Breast epithelium (tissue), 4 donors: ENCODE measurements around the gene HCAR2. TPM values are rescaled to one million over a fixed set of nuclear protein-coding genes. Genes with fewer than 3 reads are reported as not detected.
"Not testable (repeated sequence)": the region's sequence is repeated elsewhere in the genome, so short reads cannot be mapped to it uniquely, and the experiment has no call there.

Experiments
- DNase-seq, 2 donors: peaks; one replicate each; pipeline ENCODE4 v3.0.0-alpha.2; 2019; ENCODE audit warnings: low spot score in 2 of 2
- H3K27ac ChIP-seq, 2 donors: fragments of 200-600 bp; sonication (generic) in 1 of 2; one replicate each; pipeline ENCODE4 v1.5.1; 2016 to 2019; ENCODE audit warnings: mild to moderate bottlenecking in 1 of 2
- H3K27me3 ChIP-seq, 2 donors: fragments of 200-600 bp; sonication (generic) in 1 of 2; one replicate each; pipeline versions ENCODE4 v1.5.1 to v1.6.0; 2017 to 2019; ENCODE audit warnings: control low read depth in 1 of 2, mild to moderate bottlenecking in 1 of 2
- H3K36me3 ChIP-seq: fragments of 200-600 bp; one replicate; pipeline ENCODE4 v1.5.1; 2019
- H3K4me1 ChIP-seq, 2 donors: fragments of 200-600 bp; sonication (generic); one replicate each; pipeline ENCODE4 v1.5.1; 2016 to 2019; ENCODE audit warnings: control low read depth in 1 of 2
- H3K4me3 ChIP-seq, 3 donors: fragments of 200-600 bp; sonication (generic); 1 replicate in 2 of 3; 2 replicates in 1 of 3; pipeline ENCODE4 v1.5.1; 2016 to 2019; ENCODE audit warnings: mild to moderate bottlenecking in 3 of 3, moderate library complexity in 2 of 3
- H3K9me3 ChIP-seq, 2 donors: fragments of 200-600 bp; sonication (generic) in 1 of 2; one replicate each; pipeline ENCODE4 v1.5.1; 2016 to 2019; ENCODE audit warnings: control low read depth in 1 of 2
- CTCF ChIP-seq, 3 donors: fragments of 450-650 bp; IDR thresholded peaks; one replicate each; pipeline ENCODE4 v1.5.1; 2016 to 2017; ENCODE audit warnings: antibody characterized with exemption in 3 of 3, mild to moderate bottlenecking in 3 of 3, moderate library complexity in 3 of 3
- POLR2A ChIP-seq: fragments of 450-650 bp; IDR thresholded peaks from one replicate; pipeline ENCODE4 v1.6.1; 2016; ENCODE audit warnings: antibody characterized with exemption, mild to moderate bottlenecking, moderate library complexity
- POLR2AphosphoS5 ChIP-seq, 3 donors: sonication (generic); formaldehyde crosslinking; IDR thresholded peaks; one replicate each; pipeline ENCODE4 v1.6.1; 2017; ENCODE audit warnings: antibody characterized with exemption in 3 of 3
- intact Hi-C: fragments of 100-400 bp; cut with DNase I; formaldehyde crosslinking; loops from one replicate; pipeline ENCODE4 v1.15.1; 2023; ENCODE audit warnings: low total_unique reads
- total RNA-seq, 3 donors: library from RNA; depleted of rRNA; stranded (reverse); fragments of >200 nt; gene quantifications; one replicate each; pipeline ENCODE4 v1.1.0, GENCODE V29; 2016

The HCAR2 gene
- total RNA-seq, 3 donors from 2014 or later, result 5.7 to 10.8 (median 6.4) TPM

GRCh38 chr12:122684297-122684813 is 18.8 kb downstream of the HCAR2 start:
- Histone ChIP-seq H3K4me3 (no peak overlapping the region), H3K4me1 (no peaks in the 10 kb centered on the region), H3K9me3 (no peaks in the 10 kb centered on the region), H3K36me3 (no peaks in the 10 kb centered on the region), H3K27ac (no peak overlapping the region), H3K27me3 (no peaks in the 10 kb centered on the region)
- intact Hi-C loops, result no loop called here
- TF ChIP-seq POLR2A, result no peak
- no peak for TF ChIP-seq POLR2AphosphoS5 (IDR thresholded peaks at IDR 0.05)
- no peak for TF ChIP-seq CTCF (IDR thresholded peaks at IDR 0.05)
- DNase-seq, result no peak

- no peaks in the 10 kb centered on the region for H3K27me3 ChIP-seq
- no peak overlapping the region for H3K27ac ChIP-seq
- DNase-seq, result no peak
- TF ChIP-seq CTCF (IDR thresholded peaks at IDR 0.05) (no peak), POLR2A (no peak)
- no peaks in the 10 kb centered on the region for H3K36me3 ChIP-seq
- H3K9me3 ChIP-seq, result no peaks in the 10 kb centered on the region
- intact Hi-C loops, result no loop called here
- no peak overlapping the region for H3K4me3 ChIP-seq
- no peaks in the 10 kb centered on the region for H3K4me1 ChIP-seq
Measured at GRCh38 chr12:122681814-122682213, 21.3 kb downstream of the HCAR2 start.

- not testable (repeated sequence) for H3K27me3 ChIP-seq, H3K36me3 ChIP-seq
Measured at GRCh38 chr12:122680989-122681388, 22.2 kb downstream of the HCAR2 start.

GRCh38 chr12:122676781-122677180 is 26.4 kb downstream of the HCAR2 start:
- H3K4me3 ChIP-seq, intact Hi-C loops, H3K36me3 ChIP-seq: not testable (repeated sequence)

More at GRCh38 chr12:122680989-122681388, 22.2 kb downstream of the HCAR2 start:
- H3K4me1 ChIP-seq, DNase-seq, H3K4me3 ChIP-seq, H3K9me3 ChIP-seq, intact Hi-C loops, H3K27ac ChIP-seq: not testable (repeated sequence)

GRCh38 chr12:122676015-122676414 is 27.1 kb downstream of the HCAR2 start:
- H3K9me3 ChIP-seq, H3K27me3 ChIP-seq, H3K36me3 ChIP-seq, intact Hi-C loops, H3K4me1 ChIP-seq, DNase-seq, H3K27ac ChIP-seq, H3K4me3 ChIP-seq: not testable (repeated sequence)

More at GRCh38 chr12:122676781-122677180, 26.4 kb downstream of the HCAR2 start:
- H3K27me3 ChIP-seq, H3K4me1 ChIP-seq, H3K9me3 ChIP-seq, H3K27ac ChIP-seq, DNase-seq: not testable (repeated sequence)

- H3K9me3 ChIP-seq, result no peaks in the 10 kb centered on the region
- no peak for TF ChIP-seq POLR2AphosphoS5 (IDR thresholded peaks at IDR 0.05)
- TF ChIP-seq POLR2A, result no peak
- TF ChIP-seq CTCF (IDR thresholded peaks at IDR 0.05), result no peak
- no peak overlapping the region for H3K4me3 ChIP-seq
- H3K36me3 ChIP-seq, result no peaks in the 10 kb centered on the region
- H3K27me3 ChIP-seq, result no peaks in the 10 kb centered on the region
- H3K4me1 ChIP-seq, result no peaks in the 10 kb centered on the region
- intact Hi-C loops, result no loop called here
- DNase-seq, result no peak
- H3K27ac ChIP-seq, result no peak overlapping the region
Measured at GRCh38 chr12:122672515-122672914, 30.6 kb downstream of the HCAR2 start.
